Gastroesophageal sphincter (tissue), 4 donors: ENCODE results near the gene ADORA3. TPM values are rescaled to one million over a fixed set of nuclear protein-coding genes. Genes with fewer than 3 reads are reported as not detected.
A peak's percentile ranks its signal among the peaks of the same experiment; 100 is the strongest.

Experiments used
- ATAC-seq: fragments of 150-250 bp; one replicate; pipeline ENCODE4 v1.9.1; 2016; ENCODE audit warnings: mild to moderate bottlenecking, moderate library complexity
- H3K27ac ChIP-seq, 4 donors: fragments of 200-600 bp; sonication (generic) in 3 of 4; 1 replicate in 3 of 4; 2 replicates in 1 of 4; pipeline ENCODE4 v1.5.1; 2016 to 2019
- H3K27me3 ChIP-seq: fragments of 200-600 bp; sonication (generic); one replicate; pipeline ENCODE4 v1.5.1; 2019
- H3K36me3 ChIP-seq, 2 donors: fragments of 200-600 bp; sonication (generic); one replicate each; pipeline ENCODE4 v1.5.1; 2019; ENCODE audit warnings: control low read depth in 1 of 2
- H3K4me1 ChIP-seq, 3 donors: fragments of 200-600 bp; sonication (generic); 1 replicate in 2 of 3; 2 replicates in 1 of 3; pipeline ENCODE4 v1.5.1; 2016 to 2019; ENCODE audit warnings: control low read depth in 2 of 3
- H3K4me3 ChIP-seq, 2 donors: fragments of 200-600 bp; sonication (generic); one replicate each; pipeline ENCODE4 v1.5.1; 2019; ENCODE audit warnings: mild to moderate bottlenecking in 1 of 2, moderate library complexity in 1 of 2
- H3K9me3 ChIP-seq, 3 donors: fragments of 200-600 bp; sonication (generic); one replicate each; pipeline ENCODE4 v1.5.1; 2017 to 2019; ENCODE audit warnings: control low read depth in 2 of 3
- EP300 ChIP-seq: sonication (generic); formaldehyde crosslinking; IDR thresholded peaks from one replicate; pipeline ENCODE4 v1.6.1; 2017; ENCODE audit warnings: antibody characterized with exemption, mild to moderate bottlenecking
- POLR2A ChIP-seq, 2 donors: fragments of 450-650 bp; IDR thresholded peaks; one replicate each; pipeline ENCODE4 v1.6.1; 2017; ENCODE audit warnings: antibody characterized with exemption in 2 of 2, mild to moderate bottlenecking in 2 of 2, moderate library complexity in 1 of 2
- POLR2AphosphoS5 ChIP-seq: sonication (generic); formaldehyde crosslinking; IDR thresholded peaks from one replicate; pipeline ENCODE4 v1.6.1; 2017; ENCODE audit warnings: antibody characterized with exemption
- whole genome bisulfite sequencing, 2 donors: methylation state at CpG; one replicate each; pipeline ENCODE4 v1.1.5; 2018; ENCODE audit warnings: low coverage in 1 of 2; 5-methylcytosine and 5-hydroxymethylcytosine counted together
- total RNA-seq, 4 donors: library from RNA; depleted of rRNA; stranded (reverse); fragments of >200 nt; gene quantifications; one replicate each; pipeline ENCODE4 v1.1.0, GENCODE V29; 2016
- TF ChIP-seq, protein P1 (sequence below), 4 experiments: fragments of 200-600 bp in 2 of 4; fragments of 450-650 bp in 2 of 4; sonication (generic) in 1 of 4; IDR thresholded peaks; one replicate each; pipeline ENCODE4 v1.5.1; 2017 to 2019; ENCODE audit warnings: antibody characterized with exemption in 4 of 4, mild to moderate bottlenecking in 2 of 4, moderate library complexity in 2 of 4

The ADORA3 gene
- total RNA-seq, 4 donors from 2014 or later: 3.4 to 13.7 (median 7.8) TPM

- ATAC-seq: peak; percentile 66
- Histone ChIP-seq H3K4me1 (no peaks in the 10 kb centered on the region), H3K4me3 (no peak overlapping the region), H3K27me3 (no peaks in the 10 kb centered on the region), H3K27ac (peak overlapping the region in 2 of 4 donors; percentile 24 to 53), H3K9me3 (no peaks in the 10 kb centered on the region), H3K36me3 (peaks cover 0 to 79% of the 10 kb centered on the region in 2 donors)
- no peak for TF ChIP-seq EP300
- no peak for TF ChIP-seq POLR2A (IDR thresholded peaks at IDR 0.05)
- TF ChIP-seq, protein P1, sequence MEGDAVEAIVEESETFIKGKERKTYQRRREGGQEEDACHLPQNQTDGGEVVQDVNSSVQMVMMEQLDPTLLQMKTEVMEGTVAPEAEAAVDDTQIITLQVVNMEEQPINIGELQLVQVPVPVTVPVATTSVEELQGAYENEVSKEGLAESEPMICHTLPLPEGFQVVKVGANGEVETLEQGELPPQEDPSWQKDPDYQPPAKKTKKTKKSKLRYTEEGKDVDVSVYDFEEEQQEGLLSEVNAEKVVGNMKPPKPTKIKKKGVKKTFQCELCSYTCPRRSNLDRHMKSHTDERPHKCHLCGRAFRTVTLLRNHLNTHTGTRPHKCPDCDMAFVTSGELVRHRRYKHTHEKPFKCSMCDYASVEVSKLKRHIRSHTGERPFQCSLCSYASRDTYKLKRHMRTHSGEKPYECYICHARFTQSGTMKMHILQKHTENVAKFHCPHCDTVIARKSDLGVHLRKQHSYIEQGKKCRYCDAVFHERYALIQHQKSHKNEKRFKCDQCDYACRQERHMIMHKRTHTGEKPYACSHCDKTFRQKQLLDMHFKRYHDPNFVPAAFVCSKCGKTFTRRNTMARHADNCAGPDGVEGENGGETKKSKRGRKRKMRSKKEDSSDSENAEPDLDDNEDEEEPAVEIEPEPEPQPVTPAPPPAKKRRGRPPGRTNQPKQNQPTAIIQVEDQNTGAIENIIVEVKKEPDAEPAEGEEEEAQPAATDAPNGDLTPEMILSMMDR (IDR thresholded peaks at IDR 0.05): no peak
- TF ChIP-seq POLR2AphosphoS5: no peak
- 52 to 86% methylated on average over 3 of the region's 3 CpGs for WGBS, 2 donors
Measured at GRCh38 chr1:111471012-111471411, 32.4 kb downstream of the ADORA3 start.

GRCh38 chr1:111470596-111470995 is 32.8 kb downstream of the ADORA3 start:
- WGBS, 2 donors: 93 to 98% methylated on average over 4 to 5 of the region's 5 CpGs
- Histone ChIP-seq H3K4me3 (no peak overlapping the region), H3K36me3 (peaks cover 0 to 76% of the 10 kb centered on the region in 2 donors), H3K4me1 (no peaks in the 10 kb centered on the region), H3K27ac (peak overlapping the region in 2 of 4 donors; percentile 24 to 44), H3K27me3 (no peaks in the 10 kb centered on the region), H3K9me3 (no peaks in the 10 kb centered on the region)
- ATAC-seq: no peak
- TF ChIP-seq POLR2A (IDR thresholded peaks at IDR 0.05) (no peak), POLR2AphosphoS5 (no peak), EP300 (no peak)
- TF ChIP-seq, protein P1 (IDR thresholded peaks at IDR 0.05): no peak

DNA sequence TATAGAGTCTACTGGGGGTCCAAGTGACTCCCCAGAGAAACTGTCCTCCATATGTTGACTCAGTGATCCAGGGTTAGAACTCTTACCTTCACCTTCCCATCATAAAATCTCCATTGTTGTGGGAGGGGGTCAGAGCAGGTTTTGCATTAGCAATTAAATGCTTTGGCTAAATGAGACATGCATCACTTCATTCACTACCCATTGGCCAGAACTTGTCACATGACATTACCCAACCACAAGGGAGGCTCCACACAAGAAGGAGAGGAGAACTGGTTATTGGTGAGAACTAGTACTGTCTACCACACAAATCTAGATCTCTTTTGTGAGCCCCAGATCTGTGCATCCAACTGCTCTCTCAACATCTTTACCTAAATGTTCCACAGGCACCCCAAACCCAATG is 33.9 kb downstream of the ADORA3 start:
- no peak overlapping the region for H3K4me3 ChIP-seq
- peaks cover 0 to 86% of the 10 kb centered on the region in 2 donors for H3K36me3 ChIP-seq
- H3K27me3 ChIP-seq: no peaks in the 10 kb centered on the region
- ATAC-seq: no peak
- TF ChIP-seq EP300 (no peak), POLR2AphosphoS5 (no peak), POLR2A (IDR thresholded peaks at IDR 0.05) (no peak)
- TF ChIP-seq, protein P1 (IDR thresholded peaks at IDR 0.05): no peak
- H3K27ac ChIP-seq: no peak overlapping the region
- H3K4me1 ChIP-seq: no peaks in the 10 kb centered on the region
- H3K9me3 ChIP-seq: no peaks in the 10 kb centered on the region

DNA sequence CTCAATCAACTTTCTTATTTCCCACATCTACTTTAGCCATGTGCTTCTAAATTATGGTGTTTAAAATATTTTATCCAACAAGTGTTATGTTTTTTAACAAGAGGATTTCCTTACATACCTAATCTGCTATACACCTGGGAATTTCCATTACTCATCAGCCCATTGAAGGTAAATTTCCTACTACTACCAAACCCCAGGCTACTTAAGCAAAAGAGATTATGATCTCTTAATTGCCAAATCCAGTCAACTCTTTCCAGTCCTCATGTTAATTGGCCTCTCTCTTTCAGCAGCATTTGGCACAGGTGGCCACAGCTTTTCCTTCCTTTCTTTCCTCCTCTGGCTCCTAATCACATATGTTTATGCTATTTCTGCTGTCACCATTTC is 34.7 kb downstream of the ADORA3 start:
- no peak overlapping the region for H3K27ac ChIP-seq

More for the DNA sequence above, 34.7 kb downstream of the ADORA3 start:
- H3K4me3 ChIP-seq: no peak overlapping the region
- ATAC-seq: no peak
- H3K9me3 ChIP-seq: no peaks in the 10 kb centered on the region
- H3K36me3 ChIP-seq: peaks cover 0 to 87% of the 10 kb centered on the region in 2 donors
- H3K27me3 ChIP-seq: no peaks in the 10 kb centered on the region
- no peaks in the 10 kb centered on the region for H3K4me1 ChIP-seq
- TF ChIP-seq POLR2A (IDR thresholded peaks at IDR 0.05) (no peak), EP300 (no peak), POLR2AphosphoS5 (no peak)
- TF ChIP-seq, protein P1 (IDR thresholded peaks at IDR 0.05): no peak
